Measurements from ENCODE around the gene AP5B1. TPM values are rescaled to one million over a fixed set of nuclear protein-coding genes. Genes with fewer than 3 reads are reported as not detected.

AP5B1 gene
- total RNA-seq, 1 experiment from 2014 or later: 19.5 TPM

DNA sequence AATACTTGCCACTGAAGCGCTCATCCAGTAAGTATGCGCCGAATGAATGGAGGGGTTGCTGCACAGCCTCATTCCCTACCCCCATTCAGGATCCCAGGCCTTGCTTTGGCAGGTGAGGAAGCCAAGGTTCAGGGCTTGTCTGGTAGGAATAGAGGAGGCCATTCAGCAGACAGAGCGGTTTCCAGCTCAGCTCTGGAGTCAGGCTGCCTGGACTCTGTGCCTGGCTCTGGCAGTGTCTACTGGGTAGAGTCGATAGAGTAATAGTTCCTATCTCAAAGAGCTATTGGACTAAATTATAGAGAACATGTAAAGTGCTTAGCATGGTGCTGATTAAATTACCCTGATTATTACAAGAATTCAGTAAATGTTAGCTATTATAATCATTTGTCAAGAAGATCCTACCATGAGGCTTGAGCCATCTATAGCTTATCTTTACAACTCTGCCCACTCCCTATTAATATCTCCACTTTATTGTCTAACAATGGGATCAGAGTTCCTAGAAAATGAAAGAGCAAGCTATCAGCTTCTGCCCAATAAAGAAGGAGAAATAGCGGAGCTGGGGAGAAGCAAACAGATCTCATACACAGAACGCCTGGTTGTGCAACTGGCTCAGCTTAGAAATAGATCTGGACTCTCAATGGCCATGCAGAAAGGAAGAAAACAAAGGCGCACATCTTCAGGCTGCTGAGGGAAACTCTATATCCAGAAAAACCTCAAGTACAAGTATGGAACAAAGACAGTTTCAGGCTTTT is 46.4 kb upstream of the AP5B1 start:
- H3K9me2 ChIP-seq (ENCODE audit: insufficient read depth): no peaks in the 10 kb centered on the region
- H3K4me3 ChIP-seq (replicated peaks in 1 of 2; ENCODE audit: low read depth in 1 of 2, low read length in 2 of 2): no peak overlapping the region
- no peak for TF ChIP-seq FOSL1 (IDR thresholded peaks at IDR 0.05; ENCODE audit: low read depth)
- no peak for TF ChIP-seq CBX3 (IDR thresholded peaks at IDR 0.05; ENCODE audit: low read depth)
- no peak for TF ChIP-seq POLR2AphosphoS5 (IDR thresholded peaks at IDR 0.05; ENCODE audit: low read depth, low read length)
- TF ChIP-seq SIN3A (IDR thresholded peaks at IDR 0.05; ENCODE audit: low read depth): no peak
- no peak for TF ChIP-seq ATF3 (IDR thresholded peaks at IDR 0.05)
- TF ChIP-seq ZNF274 (IDR thresholded peaks at IDR 0.05; ENCODE audit: low read depth, low read length): no peak
- TF ChIP-seq CEBPB (IDR thresholded peaks at IDR 0.05; ENCODE audit: low read depth): no peak
- TF ChIP-seq, protein P1, sequence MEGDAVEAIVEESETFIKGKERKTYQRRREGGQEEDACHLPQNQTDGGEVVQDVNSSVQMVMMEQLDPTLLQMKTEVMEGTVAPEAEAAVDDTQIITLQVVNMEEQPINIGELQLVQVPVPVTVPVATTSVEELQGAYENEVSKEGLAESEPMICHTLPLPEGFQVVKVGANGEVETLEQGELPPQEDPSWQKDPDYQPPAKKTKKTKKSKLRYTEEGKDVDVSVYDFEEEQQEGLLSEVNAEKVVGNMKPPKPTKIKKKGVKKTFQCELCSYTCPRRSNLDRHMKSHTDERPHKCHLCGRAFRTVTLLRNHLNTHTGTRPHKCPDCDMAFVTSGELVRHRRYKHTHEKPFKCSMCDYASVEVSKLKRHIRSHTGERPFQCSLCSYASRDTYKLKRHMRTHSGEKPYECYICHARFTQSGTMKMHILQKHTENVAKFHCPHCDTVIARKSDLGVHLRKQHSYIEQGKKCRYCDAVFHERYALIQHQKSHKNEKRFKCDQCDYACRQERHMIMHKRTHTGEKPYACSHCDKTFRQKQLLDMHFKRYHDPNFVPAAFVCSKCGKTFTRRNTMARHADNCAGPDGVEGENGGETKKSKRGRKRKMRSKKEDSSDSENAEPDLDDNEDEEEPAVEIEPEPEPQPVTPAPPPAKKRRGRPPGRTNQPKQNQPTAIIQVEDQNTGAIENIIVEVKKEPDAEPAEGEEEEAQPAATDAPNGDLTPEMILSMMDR (IDR thresholded peaks at IDR 0.05 in 2 of 3, conservative IDR thresholded peaks at IDR 0.05 in 1 of 3; ENCODE audit: borderline replicate concordance in 1 of 3, insufficient read depth in 1 of 3, low read depth in 2 of 3, low read length in 2 of 3): no peak
- no peak for TF ChIP-seq SRF (IDR thresholded peaks at IDR 0.05; ENCODE audit: low read depth)
- no peak for TF ChIP-seq TCF7L2 (IDR thresholded peaks at IDR 0.05; ENCODE audit: borderline replicate concordance, extremely low read depth, insufficient read depth, insufficient read length)
- no peak for TF ChIP-seq ELF1 (IDR thresholded peaks at IDR 0.05; ENCODE audit: borderline replicate concordance, low read depth)
- no peak for TF ChIP-seq POLR2A (IDR thresholded peaks at IDR 0.05; ENCODE audit: borderline replicate concordance, extremely low read depth, insufficient read depth, insufficient read length)
- no peak for TF ChIP-seq RAD21 (IDR thresholded peaks at IDR 0.05; ENCODE audit: low read depth)
- no peak for TF ChIP-seq EGR1 (IDR thresholded peaks at IDR 0.05; ENCODE audit: low read depth)
- TF ChIP-seq JUND (IDR thresholded peaks at IDR 0.05): no peak
- TF ChIP-seq, protein P2, sequence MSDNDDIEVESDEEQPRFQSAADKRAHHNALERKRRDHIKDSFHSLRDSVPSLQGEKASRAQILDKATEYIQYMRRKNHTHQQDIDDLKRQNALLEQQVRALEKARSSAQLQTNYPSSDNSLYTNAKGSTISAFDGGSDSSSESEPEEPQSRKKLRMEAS (IDR thresholded peaks at IDR 0.05): no peak
- POLR2A ChIA-PET: no interaction called here
- ATAC-seq: no peak
- H3K36me3 ChIP-seq (ENCODE audit: control insufficient read depth in 1 of 2, insufficient read depth in 2 of 2, low read length in 2 of 2): no peaks in the 10 kb centered on the region
- no peak for DNase-seq (ENCODE audit: low read depth, low spot score)
- H3K4me1 ChIP-seq (ENCODE audit: control insufficient read depth in 1 of 2, insufficient read depth in 2 of 2, low read length in 2 of 2): no peaks in the 10 kb centered on the region
- no peak overlapping the region for H2AFZ ChIP-seq (ENCODE audit: low read depth, low read length, poor library complexity, severe bottlenecking)
- H3K9me3 ChIP-seq (ENCODE audit: control insufficient read depth in 1 of 2, insufficient read depth in 1 of 2, low read depth in 1 of 2, low read length in 2 of 2): no peaks in the 10 kb centered on the region
- no peaks in the 10 kb centered on the region for H4K20me1 ChIP-seq (ENCODE audit: insufficient read depth)
- no peak overlapping the region for H3K9ac ChIP-seq (ENCODE audit: low read length)
- RAD21 ChIA-PET (ENCODE audit: low non-redundant PET in 1 of 2, low total read pairs in 2 of 2, uncharacterized antibody in 2 of 2, unreplicated experiment in 2 of 2): interaction anchor here in 1 of 2 experiments (0.8 kb wide), 1 partner anchor 58 kb away, joined by 3 read pairs; no protein-coding TSS in a partner anchor
- intact Hi-C loops (cut with micrococcal nuclease): no loop called here
- H3K4me2 ChIP-seq (ENCODE audit: low read length): no peak overlapping the region
- no peak overlapping the region for H3K27ac ChIP-seq (ENCODE audit: low read depth, low read length)
- peaks cover 17% of the 10 kb centered on the region for H3K27me3 ChIP-seq (ENCODE audit: insufficient read depth, low read length)
- CTCF ChIA-PET: interaction anchor here (1.7 to 2.6 kb wide), 2 partner anchors 9 to 47 kb away, joined by 4 to 7 read pairs; no protein-coding TSS in a partner anchor
- no peaks in the 10 kb centered on the region for H3K79me2 ChIP-seq (ENCODE audit: insufficient read depth, low read length)
- no TSS peak for BruUV-seq (replicated peaks)

All from HCT116 (cell line).